Lower leg skin (tissue), 4 donors: ENCODE results near the gene SDK1. TPM values are rescaled to one million over a fixed set of nuclear protein-coding genes. Genes with fewer than 3 reads are reported as not detected.
A peak's percentile ranks its signal among the peaks of the same experiment; 100 is the strongest.

ENCODE experiments used
- DNase-seq, 2 donors: peaks; one replicate each; pipeline ENCODE4 v3.0.0-alpha.2; 2019; ENCODE audit warnings: low spot score in 2 of 2
- H3K4me3 ChIP-seq: fragments of 200-600 bp; sonication (generic); 2 replicates; pipeline ENCODE4 v1.5.1; 2017; ENCODE audit warnings: mild to moderate bottlenecking, low read depth; ENCODE audit not compliant: poor library complexity, severe bottlenecking
- CTCF ChIP-seq, 3 donors: fragments of 450-650 bp; IDR thresholded peaks; one replicate each; pipeline ENCODE4 v1.5.1; 2016; ENCODE audit warnings: antibody characterized with exemption in 3 of 3, mild to moderate bottlenecking in 3 of 3, moderate library complexity in 2 of 3
- POLR2A ChIP-seq, 2 donors: fragments of 450-650 bp; IDR thresholded peaks; one replicate each; pipeline ENCODE4 v1.6.1; 2016 to 2017; ENCODE audit warnings: antibody characterized with exemption in 2 of 2, mild to moderate bottlenecking in 1 of 2, moderate library complexity in 1 of 2
- WGBS, 2 donors: methylation state at CpG; one replicate each; pipeline ENCODE4 v1.1.5; 2018; 5-methylcytosine and 5-hydroxymethylcytosine counted together
- intact Hi-C: fragments of 100-400 bp; cut with DNase I; formaldehyde crosslinking; loops from one replicate; pipeline ENCODE4 v1.15.0; 2023; ENCODE audit warnings: low total_unique reads
- total RNA-seq, 4 donors: library from RNA; depleted of rRNA; stranded (reverse); fragments of >200 nt; gene quantifications; one replicate each; pipeline ENCODE4 v1.1.0, GENCODE V29; 2016

SDK1 gene
- total RNA-seq, 4 donors from 2014 or later, result 1.9 to 7.2 (median 5.1) TPM

GRCh38 chr7:4076701-4077294 is 775.7 kb downstream of the SDK1 start:
- H3K4me3 ChIP-seq, result no peak overlapping the region
- WGBS, 2 donors, result 86 to 94% methylated on average over 19 of the region's 19 CpGs
- intact Hi-C loops, result no loop called here
- TF ChIP-seq POLR2A (IDR thresholded peaks at IDR 0.05) (no peak), CTCF (IDR thresholded peaks at IDR 0.05) (no peak)
- peak in 1 of 2 donors; percentile 67 for DNase-seq

- TF ChIP-seq POLR2A (IDR thresholded peaks at IDR 0.05), result no peak
- TF ChIP-seq CTCF (IDR thresholded peaks at IDR 0.05), result no peak
- WGBS, 2 donors, result 96 to 97% methylated on average over 8 of the region's 8 CpGs
- intact Hi-C loops, result no loop called here
These were observed 776.9 kb downstream of the SDK1 start for GRCh38 chr7:4077980-4078379.

GRCh38 chr7:4078580-4078979 is 777.5 kb downstream of the SDK1 start:
- peak in 1 of 2 donors; percentile 64 for DNase-seq
- TF ChIP-seq CTCF (IDR thresholded peaks at IDR 0.05) (no peak), POLR2A (IDR thresholded peaks at IDR 0.05) (no peak)

More at GRCh38 chr7:4077980-4078379, 776.9 kb downstream of the SDK1 start:
- no peak overlapping the region for H3K4me3 ChIP-seq
- peak in 1 of 2 donors; percentile 29 for DNase-seq

GRCh38 chr7:4079366-4079765 is 778.3 kb downstream of the SDK1 start:
- 93 to 97% methylated on average over 11 of the region's 11 CpGs for WGBS, 2 donors
- DNase-seq, result peak in 1 of 2 donors; percentile 18
- no peak overlapping the region for H3K4me3 ChIP-seq
- TF ChIP-seq CTCF (IDR thresholded peaks at IDR 0.05), result no peak
- no peak for TF ChIP-seq POLR2A (IDR thresholded peaks at IDR 0.05)
- intact Hi-C loops, result no loop called here

More at GRCh38 chr7:4078580-4078979, 777.5 kb downstream of the SDK1 start:
- 83 to 91% methylated on average over 13 of the region's 13 CpGs for WGBS, 2 donors
- H3K4me3 ChIP-seq, result no peak overlapping the region
- intact Hi-C loops, result no loop called here

- DNase-seq, result peak in 1 of 2 donors; percentile 62
- intact Hi-C loops, result no loop called here
- TF ChIP-seq POLR2A (IDR thresholded peaks at IDR 0.05) (no peak), CTCF (IDR thresholded peaks at IDR 0.05) (no peak)
- no peak overlapping the region for H3K4me3 ChIP-seq
- 70 to 72% methylated on average over 13 of the region's 13 CpGs for WGBS, 2 donors
These were observed 778.9 kb downstream of the SDK1 start for GRCh38 chr7:4079956-4080355.

GRCh38 chr7:4080954-4081353 is 779.9 kb downstream of the SDK1 start:
- H3K4me3 ChIP-seq, result no peak overlapping the region
- intact Hi-C loops, result no loop called here
- peak in 1 of 2 donors; percentile 66 for DNase-seq
- WGBS, 2 donors, result 93 to 95% methylated on average over 13 of the region's 13 CpGs
- TF ChIP-seq CTCF (IDR thresholded peaks at IDR 0.05) (no peak), POLR2A (IDR thresholded peaks at IDR 0.05) (no peak)
